ENCODE results near the gene TMEM45B. TPM values are rescaled to one million over a fixed set of nuclear protein-coding genes. Genes with fewer than 3 reads are reported as not detected.
A peak's percentile ranks its signal among the peaks of the same experiment; 100 is the strongest.
"Not testable (repeated sequence)": the region's sequence is repeated elsewhere in the genome, so short reads cannot be mapped to it uniquely, and the experiment has no call there.

Gene TMEM45B
- total RNA-seq, 1 donor = not detected

DNA sequence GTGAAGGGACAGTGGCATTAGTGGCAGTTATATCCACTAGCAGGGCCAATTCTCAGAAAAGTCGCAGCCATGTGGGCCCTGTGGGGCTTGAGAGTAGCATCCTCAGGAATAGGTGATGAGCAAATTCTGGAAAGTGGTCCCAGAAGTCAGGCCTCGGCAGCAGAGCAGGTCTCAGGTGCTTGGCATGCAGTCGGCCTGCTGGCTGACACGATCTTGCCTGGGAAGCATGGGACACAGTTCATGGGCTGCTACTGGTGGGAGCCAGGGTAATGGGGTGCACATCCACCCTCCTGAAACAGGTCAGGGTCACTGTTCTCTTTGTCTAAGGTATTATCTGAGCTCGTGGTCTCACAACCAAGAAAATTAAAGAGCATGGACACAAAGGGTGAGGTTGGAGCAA lies 36.8 kb upstream of the TMEM45B start:
- TF ChIP-seq, protein P1, sequence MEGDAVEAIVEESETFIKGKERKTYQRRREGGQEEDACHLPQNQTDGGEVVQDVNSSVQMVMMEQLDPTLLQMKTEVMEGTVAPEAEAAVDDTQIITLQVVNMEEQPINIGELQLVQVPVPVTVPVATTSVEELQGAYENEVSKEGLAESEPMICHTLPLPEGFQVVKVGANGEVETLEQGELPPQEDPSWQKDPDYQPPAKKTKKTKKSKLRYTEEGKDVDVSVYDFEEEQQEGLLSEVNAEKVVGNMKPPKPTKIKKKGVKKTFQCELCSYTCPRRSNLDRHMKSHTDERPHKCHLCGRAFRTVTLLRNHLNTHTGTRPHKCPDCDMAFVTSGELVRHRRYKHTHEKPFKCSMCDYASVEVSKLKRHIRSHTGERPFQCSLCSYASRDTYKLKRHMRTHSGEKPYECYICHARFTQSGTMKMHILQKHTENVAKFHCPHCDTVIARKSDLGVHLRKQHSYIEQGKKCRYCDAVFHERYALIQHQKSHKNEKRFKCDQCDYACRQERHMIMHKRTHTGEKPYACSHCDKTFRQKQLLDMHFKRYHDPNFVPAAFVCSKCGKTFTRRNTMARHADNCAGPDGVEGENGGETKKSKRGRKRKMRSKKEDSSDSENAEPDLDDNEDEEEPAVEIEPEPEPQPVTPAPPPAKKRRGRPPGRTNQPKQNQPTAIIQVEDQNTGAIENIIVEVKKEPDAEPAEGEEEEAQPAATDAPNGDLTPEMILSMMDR (IDR thresholded peaks at IDR 0.05; ENCODE audit: insufficient read depth, low read length) = no peak
- no peak for DNase-seq (ENCODE audit: low read depth)
- H3K4me3 ChIP-seq (ENCODE audit: low read depth, low read length) = no peak overlapping the region

DNA sequence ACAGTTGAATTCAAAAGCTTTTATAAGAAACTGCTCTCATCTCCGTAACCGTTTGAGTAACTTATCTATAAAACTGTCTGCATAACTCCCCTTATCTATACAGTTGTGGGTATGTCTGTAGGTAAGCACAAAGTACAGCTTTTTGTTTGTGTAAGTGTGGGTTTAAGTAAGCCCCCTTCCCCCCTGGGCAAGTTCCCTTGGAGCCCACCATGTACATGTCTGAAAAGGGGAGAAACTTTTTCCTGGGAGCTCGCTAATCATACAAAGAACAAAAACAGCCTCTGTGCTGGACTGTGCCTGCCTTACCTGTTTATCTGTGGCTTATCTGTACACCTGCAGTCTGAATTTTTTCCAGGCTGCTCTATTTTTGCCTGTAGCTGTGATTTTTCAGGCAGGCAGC lies 36.3 kb upstream of the TMEM45B start:
- H3K4me3 ChIP-seq (ENCODE audit: low read depth, low read length) = no peak overlapping the region
- TF ChIP-seq, protein P1 (IDR thresholded peaks at IDR 0.05; ENCODE audit: insufficient read depth, low read length) = no peak
- no peak for DNase-seq (ENCODE audit: low read depth)

DNA sequence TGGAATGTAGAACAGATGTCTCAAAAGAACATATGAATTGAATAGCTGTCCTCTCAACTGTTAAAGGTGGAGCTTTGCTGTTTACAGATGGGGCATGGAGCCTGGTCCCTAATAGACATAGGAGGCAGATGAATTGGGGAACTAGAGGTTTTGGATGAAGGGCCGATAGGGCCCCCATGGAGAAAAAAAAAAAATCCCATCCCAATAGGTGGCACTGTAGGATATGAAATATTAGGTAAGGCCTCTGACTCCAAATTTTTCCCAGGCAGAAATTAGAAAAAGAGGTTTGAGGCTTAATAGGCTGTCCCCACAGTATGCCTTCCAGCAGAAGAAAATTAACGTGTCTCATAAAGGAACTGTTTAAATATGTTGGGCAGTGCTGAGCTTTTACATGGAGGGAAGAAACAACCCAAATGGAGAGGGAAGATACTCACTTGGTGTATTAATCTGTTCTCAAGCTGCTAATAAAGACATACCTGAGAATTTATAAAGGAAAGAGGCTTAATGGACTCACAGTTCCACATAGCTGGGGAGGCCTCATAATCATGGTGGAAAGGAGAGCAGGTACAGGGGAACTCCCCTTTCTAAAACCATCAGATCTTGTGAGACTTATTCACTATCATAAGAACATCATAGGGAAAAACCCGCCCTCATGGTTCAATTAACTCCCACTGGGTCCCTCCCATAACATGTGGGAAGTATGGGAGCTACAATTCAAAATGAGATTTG lies 30.1 kb upstream of the TMEM45B start:
- TF ChIP-seq, protein P1 (IDR thresholded peaks at IDR 0.05; ENCODE audit: insufficient read depth, low read length) = peak; percentile 27
- peak; percentile 55 for DNase-seq (ENCODE audit: low read depth)
- H3K4me3 ChIP-seq (ENCODE audit: low read depth, low read length) = no peak overlapping the region

DNA sequence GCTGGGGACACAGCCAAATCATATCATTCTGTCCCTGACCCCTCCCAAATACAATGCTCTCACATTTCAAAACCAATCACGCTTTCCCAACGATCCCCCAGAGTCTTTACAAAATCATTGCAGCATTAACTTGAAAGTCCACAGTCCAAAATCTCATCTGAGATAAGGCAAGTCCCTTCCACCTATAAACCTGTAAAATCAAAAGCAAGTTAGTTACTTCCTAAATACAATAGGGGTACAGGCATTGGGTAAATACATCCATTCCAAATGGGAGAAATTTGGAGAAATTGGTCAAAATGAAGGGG lies 29.6 kb upstream of the TMEM45B start:
- H3K4me3 ChIP-seq (ENCODE audit: low read depth, low read length); DNase-seq (ENCODE audit: low read depth): not testable (repeated sequence)

DNA sequence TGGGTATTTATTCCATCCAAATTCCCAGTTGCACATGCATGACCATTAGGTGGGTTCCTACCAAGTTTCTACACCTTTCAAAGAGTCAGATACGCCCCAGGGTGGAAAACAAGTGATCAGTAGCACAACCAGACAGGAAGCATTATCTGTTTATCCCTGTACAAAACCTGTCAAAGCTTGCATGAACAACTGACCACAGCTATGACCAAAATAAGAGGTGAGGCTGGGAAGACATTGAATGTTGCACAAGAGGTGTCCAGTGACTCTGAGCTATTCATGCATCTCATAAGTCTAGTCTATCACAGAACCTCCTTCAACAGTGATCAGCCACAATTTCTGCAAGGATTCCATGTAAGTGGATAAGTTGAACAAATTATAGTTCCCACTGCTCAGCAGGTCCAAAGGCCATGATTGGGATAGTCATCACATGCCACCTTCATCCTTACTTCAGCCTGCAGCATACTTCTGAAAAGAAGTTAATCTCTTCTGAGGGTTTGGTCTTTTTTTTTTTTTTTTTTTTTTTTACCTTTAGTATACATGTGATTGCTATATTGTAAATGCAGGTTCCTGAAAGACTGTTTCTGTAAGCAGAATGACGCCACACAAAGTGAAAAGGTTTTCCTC lies 28.0 kb upstream of the TMEM45B start:
- TF ChIP-seq, protein P1 (IDR thresholded peaks at IDR 0.05; ENCODE audit: insufficient read depth, low read length) = no peak
- no peak overlapping the region for H3K4me3 ChIP-seq (ENCODE audit: low read depth, low read length)
- DNase-seq (ENCODE audit: low read depth) = no peak

- no peak overlapping the region for H3K4me3 ChIP-seq (ENCODE audit: low read depth, low read length)
- DNase-seq (ENCODE audit: low read depth) = no peak
- TF ChIP-seq, protein P1 (IDR thresholded peaks at IDR 0.05; ENCODE audit: insufficient read depth, low read length) = no peak
These were observed 27.4 kb upstream of the TMEM45B start for GRCh38 chr11:129788278-129788677.

GRCh38 chr11:129790106-129790505 lies 25.5 kb upstream of the TMEM45B start:
- no peak overlapping the region for H3K4me3 ChIP-seq (ENCODE audit: low read depth, low read length)
- DNase-seq (ENCODE audit: low read depth) = no peak
- TF ChIP-seq, protein P1 (IDR thresholded peaks at IDR 0.05; ENCODE audit: insufficient read depth, low read length) = no peak
